ENCODE results near the gene COL23A1. TPM values are rescaled to one million over a fixed set of nuclear protein-coding genes. Genes with fewer than 3 reads are reported as not detected.

Gene COL23A1
- total RNA-seq, 1 experiment from 2014 or later: 15.0 TPM

- TF ChIP-seq HMGXB4 (CRISPR knock-in tag; IDR thresholded peaks at IDR 0.05): no peak
- TF ChIP-seq TEAD1 (CRISPR knock-in tag; IDR thresholded peaks at IDR 0.05): no peak
- TF ChIP-seq SOX15 (CRISPR knock-in tag; IDR thresholded peaks at IDR 0.05): no peak
Measured at GRCh38 chr5:178269499-178269898, 320.7 kb downstream of the COL23A1 start (continued).

GRCh38 chr5:178267876-178268275 is 322.3 kb downstream of the COL23A1 start:
- Mint-ChIP-seq H3K9me3 (peaks cover 17% of the 10 kb centered on the region), H3K27ac (no peak overlapping the region), H3K27me3 (ENCODE audit: low read depth) (peaks cover 5% of the 10 kb centered on the region; the same call in 1 of the 2 replicates), H3K36me3 (no peaks in the 10 kb centered on the region; the same call in 1 of the 2 replicates), H3K4me1 (no peaks in the 10 kb centered on the region), H3K4me3 (no peak overlapping the region)
- CTCF ChIA-PET: interaction anchor here (1.0 to 1.5 kb wide), 2 partner anchors 33 to 322 kb away, joined by 4 to 5 read pairs; partner anchors contain the start of gene COL23A1
- POLR2A ChIA-PET: no interaction called here
- DNase-seq (ENCODE audit: low spot score): no peak
- ATAC-seq: no peak
- TF ChIP-seq FOXP4 (CRISPR knock-in tag; IDR thresholded peaks at IDR 0.05): no peak
- TF ChIP-seq ZNF263 (CRISPR knock-in tag; IDR thresholded peaks at IDR 0.05; ENCODE audit: low read depth): no peak
- TF ChIP-seq FOXP1 (CRISPR knock-in tag; IDR thresholded peaks at IDR 0.05; ENCODE audit: borderline replicate concordance): no peak
- TF ChIP-seq ATF6 (CRISPR knock-in tag; IDR thresholded peaks at IDR 0.05): no peak
- no peak for TF ChIP-seq TP53 (CRISPR knock-in tag; IDR thresholded peaks at IDR 0.05)
- TF ChIP-seq IRF1 (CRISPR knock-in tag; IDR thresholded peaks at IDR 0.05): no peak
- no peak for TF ChIP-seq NR3C1 (CRISPR knock-in tag; conservative IDR thresholded peaks at IDR 0.05; ENCODE audit: low read depth)
- no peak for TF ChIP-seq FOXJ3 (CRISPR knock-in tag; IDR thresholded peaks at IDR 0.05; ENCODE audit: borderline replicate concordance)
- no peak for TF ChIP-seq E2F5 (CRISPR knock-in tag; IDR thresholded peaks at IDR 0.05)
- TF ChIP-seq ZNF317 (CRISPR knock-in tag; IDR thresholded peaks at IDR 0.05; ENCODE audit: borderline replicate concordance, low read depth): no peak
- TF ChIP-seq MXD4 (CRISPR knock-in tag; IDR thresholded peaks at IDR 0.05; ENCODE audit: borderline replicate concordance): no peak
- TF ChIP-seq SP1 (CRISPR knock-in tag; conservative IDR thresholded peaks at IDR 0.05): no peak
- TF ChIP-seq ZNF281 (CRISPR knock-in tag; IDR thresholded peaks at IDR 0.05): no peak
- TF ChIP-seq ATF1 (CRISPR knock-in tag; IDR thresholded peaks at IDR 0.05): no peak
- TF ChIP-seq CREM (CRISPR knock-in tag; IDR thresholded peaks at IDR 0.05): no peak
- no peak for TF ChIP-seq RORB (CRISPR knock-in tag; IDR thresholded peaks at IDR 0.05)
- TF ChIP-seq PRRX2 (CRISPR knock-in tag; IDR thresholded peaks at IDR 0.05): no peak
- no peak for TF ChIP-seq ZNF512 (CRISPR knock-in tag; IDR thresholded peaks at IDR 0.05; ENCODE audit: borderline replicate concordance)
